ENCODE measurements around the gene ATP13A5.

- TF ChIP-seq, protein P1, sequence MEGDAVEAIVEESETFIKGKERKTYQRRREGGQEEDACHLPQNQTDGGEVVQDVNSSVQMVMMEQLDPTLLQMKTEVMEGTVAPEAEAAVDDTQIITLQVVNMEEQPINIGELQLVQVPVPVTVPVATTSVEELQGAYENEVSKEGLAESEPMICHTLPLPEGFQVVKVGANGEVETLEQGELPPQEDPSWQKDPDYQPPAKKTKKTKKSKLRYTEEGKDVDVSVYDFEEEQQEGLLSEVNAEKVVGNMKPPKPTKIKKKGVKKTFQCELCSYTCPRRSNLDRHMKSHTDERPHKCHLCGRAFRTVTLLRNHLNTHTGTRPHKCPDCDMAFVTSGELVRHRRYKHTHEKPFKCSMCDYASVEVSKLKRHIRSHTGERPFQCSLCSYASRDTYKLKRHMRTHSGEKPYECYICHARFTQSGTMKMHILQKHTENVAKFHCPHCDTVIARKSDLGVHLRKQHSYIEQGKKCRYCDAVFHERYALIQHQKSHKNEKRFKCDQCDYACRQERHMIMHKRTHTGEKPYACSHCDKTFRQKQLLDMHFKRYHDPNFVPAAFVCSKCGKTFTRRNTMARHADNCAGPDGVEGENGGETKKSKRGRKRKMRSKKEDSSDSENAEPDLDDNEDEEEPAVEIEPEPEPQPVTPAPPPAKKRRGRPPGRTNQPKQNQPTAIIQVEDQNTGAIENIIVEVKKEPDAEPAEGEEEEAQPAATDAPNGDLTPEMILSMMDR (IDR thresholded peaks at IDR 0.05) = no peak
- TF ChIP-seq POLR2A (IDR thresholded peaks at IDR 0.05) = no peak
These were observed 24.8 kb upstream of the ATP13A5 start for GRCh38 chr3:193403307-193403706.
